Endothelial cell of umbilical vein (primary cell): ENCODE data around the gene IFNL3. TPM values are rescaled to one million over a fixed set of nuclear protein-coding genes. Genes with fewer than 3 reads are reported as not detected.
"Not testable (repeated sequence)": the region's sequence is repeated elsewhere in the genome, so short reads cannot be mapped to it uniquely, and the experiment has no call there.

Experiments used
- BruUV-seq: library from RNA; stranded (reverse); fragments of 400-500 nt; replicated peaks from 2 replicates; lab custom pipeline; 2021; lab: Mats Ljungman, UMichigan
- CTCF ChIA-PET: fragments of 300-600, 350-600 bp; sonication (Branson Sonifier 250); formaldehyde crosslinking; loops from one replicate; lab custom pipeline; 2021; ENCODE audit warnings: antibody characterized with exemption, inconsistent platforms; lab: Charles Lee
- POLR2A ChIA-PET: fragments of 300-600, 350-600 bp; sonication (Branson Sonifier 250); formaldehyde crosslinking; loops from one replicate; lab custom pipeline; 2021; ENCODE audit warnings: antibody characterized with exemption, inconsistent platforms; lab: Charles Lee
- DNase-seq: peaks from one replicate; pipeline ENCODE4 v3.0.0-alpha.2; 2011; ENCODE audit warnings: low read depth, low spot score
- FAIRE-seq: peaks from 2 replicates; lab custom pipeline; 2011; peaks lifted over from hg19 to GRCh38; lab: Jason Lieb, UNC
- H2AFZ ChIP-seq: 2 replicates; pipeline ENCODE4 v1.6.0; 2012; ENCODE audit warnings: low read depth, low read length, control low read depth, inconsistent platforms
- H3K27ac ChIP-seq: 2 replicates; pipeline ENCODE4 v1.5.1; 2011; ENCODE audit warnings: low read depth, mild to moderate bottlenecking, control low read depth, low read length, moderate library complexity; ENCODE audit not compliant: insufficient read depth
- H3K27me3 ChIP-seq, 2 experiments: 2 replicates each; pipeline versions ENCODE4 v1.6.0 to v1.6.1; 2011; ENCODE audit warnings: low read length in 2 of 2, mixed read lengths in 1 of 2; ENCODE audit not compliant: control insufficient read depth in 2 of 2, insufficient read depth in 2 of 2
- H3K36me3 ChIP-seq, 2 experiments: 2 replicates in 1 of 2; 3 replicates in 1 of 2; pipeline ENCODE4 v1.5.1; 2011; ENCODE audit warnings: low read length in 2 of 2, mild to moderate bottlenecking in 1 of 2, moderate library complexity in 1 of 2; ENCODE audit not compliant: control insufficient read depth in 2 of 2, insufficient read depth in 2 of 2; ENCODE audit errors: extremely low read depth in 1 of 2
- H3K4me1 ChIP-seq: 3 replicates; pipeline ENCODE4 v1.5.1; 2011; ENCODE audit warnings: mild to moderate bottlenecking, low read length; ENCODE audit not compliant: control insufficient read depth, insufficient read depth; ENCODE audit errors: extremely low read depth
- H3K4me2 ChIP-seq: 2 replicates; pipeline ENCODE4 v1.6.1; 2011; ENCODE audit warnings: low read length, control low read depth, mixed read lengths; ENCODE audit not compliant: insufficient read depth
- H3K4me3 ChIP-seq, 3 experiments: fragments of 200-600 bp in 1 of 3; sonication (generic), shearing (Covaris generic) in 1 of 3; replicated peaks in 1 of 3; 2 replicates each; pipeline ENCODE4 v1.5.1; 2011 to 2016; ENCODE audit warnings: control low read depth in 3 of 3, low read length in 3 of 3, mild to moderate bottlenecking in 2 of 3, inconsistent platforms in 1 of 3, low read depth in 1 of 3, moderate library complexity in 1 of 3; ENCODE audit not compliant: insufficient read depth in 1 of 3
- H3K79me2 ChIP-seq: 2 replicates; pipeline ENCODE4 v1.6.0; 2012; ENCODE audit warnings: low read length, inconsistent platforms; ENCODE audit not compliant: control insufficient read depth, insufficient read depth
- H3K9ac ChIP-seq: replicated peaks from 2 replicates; pipeline ENCODE3; 2011; ENCODE audit warnings: low read length, control low read depth; ENCODE audit not compliant: insufficient read depth; ENCODE audit errors: extremely low read depth
- H3K9me1 ChIP-seq: replicated peaks from 3 replicates; pipeline ENCODE4 v1.6.0; 2011; ENCODE audit warnings: mild to moderate bottlenecking, low read length; ENCODE audit not compliant: control insufficient read depth, insufficient read depth; ENCODE audit errors: extremely low read depth
- H3K9me3 ChIP-seq: replicated peaks from 2 replicates; pipeline ENCODE4 v1.5.1; 2012; ENCODE audit warnings: low read length, inconsistent platforms; ENCODE audit not compliant: control insufficient read depth, insufficient read depth
- H4K20me1 ChIP-seq: replicated peaks from 2 replicates; pipeline ENCODE3; 2011; ENCODE audit warnings: mild to moderate bottlenecking, low read length; ENCODE audit not compliant: control insufficient read depth, insufficient read depth; ENCODE audit errors: extremely low read depth
- EZH2 ChIP-seq: IDR thresholded peaks from 2 replicates; pipeline ENCODE4 v1.6.1; 2012; ENCODE audit warnings: borderline replicate concordance, low read depth, mild to moderate bottlenecking, moderate library complexity, low read length, inconsistent platforms; ENCODE audit not compliant: severe bottlenecking
- FOS ChIP-seq: IDR thresholded peaks from 2 replicates; pipeline ENCODE4 v1.6.1; 2011; ENCODE audit warnings: mild to moderate bottlenecking, low read length, moderate library complexity, borderline replicate concordance; ENCODE audit not compliant: insufficient read depth
- GATA2 ChIP-seq: IDR thresholded peaks from 2 replicates; pipeline ENCODE4 v1.7.0; 2011; ENCODE audit warnings: low read depth, mild to moderate bottlenecking, moderate library complexity, mixed read lengths, low read length; ENCODE audit not compliant: insufficient read length, insufficient read depth
- JUN ChIP-seq: IDR thresholded peaks from 2 replicates; pipeline ENCODE4 v1.6.1; 2011; ENCODE audit warnings: borderline replicate concordance, low read depth; ENCODE audit not compliant: insufficient read length, insufficient read depth
- MAX ChIP-seq: IDR thresholded peaks from 2 replicates; pipeline ENCODE4 v1.6.1; 2011; ENCODE audit not compliant: insufficient read depth, insufficient read length
- MYC ChIP-seq: IDR thresholded peaks from one replicate; pipeline ENCODE4 v1.6.1; 2011; ENCODE audit warnings: mild to moderate bottlenecking, low read depth, low read length
- POLR2A ChIP-seq: IDR thresholded peaks from 2 replicates; pipeline ENCODE4 v1.6.1; 2012; ENCODE audit warnings: low read depth, mild to moderate bottlenecking, control low read depth, low read length
- POLR2AphosphoS5 ChIP-seq: IDR thresholded peaks from 2 replicates; pipeline ENCODE4 v1.6.1; 2012; ENCODE audit warnings: low read depth, mild to moderate bottlenecking, control low read depth, low read length, moderate library complexity; ENCODE audit not compliant: insufficient read depth
- dilution Hi-C: fragments of 300-500 bp; cut with MboI; formaldehyde crosslinking; loops from one replicate; pipeline ENCODE4 v1.15.0; 2019; ENCODE audit warnings: low sequenced_read_pairs; ENCODE audit not compliant: extremely low pct_ligation_motif_present
- intact Hi-C: fragments of 100-400 bp; cut with micrococcal nuclease; formaldehyde crosslinking; loops from one replicate; pipeline ENCODE4 v1.10.0; 2022
- polyA plus RNA-seq, 4 experiments: library from polyadenylated mRNA; depleted of rRNA in 3 of 4; stranded (reverse) in 3 of 4; unstranded in 1 of 4; fragments of >200 nt; gene quantifications; 2 replicates each; pipeline versions ENCODE4 v1.2.1 to v1.2.3, GENCODE V29; 2011 to 2012; ENCODE audit warnings: missing spikeins in 1 of 4
- total RNA-seq: library from RNA; stranded (reverse); gene quantifications from 2 replicates; pipeline ENCODE4 v1.2.3, GENCODE V29; 2021
- TF ChIP-seq, protein P1 (sequence below), 2 donors: IDR thresholded peaks; 1 replicate in 1 of 2; 2 replicates in 1 of 2; pipeline ENCODE4 v1.5.1; 2011; ENCODE audit warnings: low read length in 2 of 2, mild to moderate bottlenecking in 2 of 2, moderate library complexity in 2 of 2, control low read depth in 1 of 2, inconsistent platforms in 1 of 2, low read depth in 1 of 2; ENCODE audit not compliant: insufficient read depth in 1 of 2; ENCODE audit errors: extremely low read depth in 1 of 2

Gene IFNL3
- total and polyA plus RNA-seq, 2 donors (not counting 3 experiments of a cell fraction or from before 2014, with no cell fraction given) = not detected

GRCh38 chr19:39270036-39270871 lies 25.4 kb upstream of the IFNL3 start:
- TF ChIP-seq FOS = no peak
- TF ChIP-seq JUN = no peak
- no peak for TF ChIP-seq MAX
- no peak for TF ChIP-seq MYC
- TF ChIP-seq, protein P1, sequence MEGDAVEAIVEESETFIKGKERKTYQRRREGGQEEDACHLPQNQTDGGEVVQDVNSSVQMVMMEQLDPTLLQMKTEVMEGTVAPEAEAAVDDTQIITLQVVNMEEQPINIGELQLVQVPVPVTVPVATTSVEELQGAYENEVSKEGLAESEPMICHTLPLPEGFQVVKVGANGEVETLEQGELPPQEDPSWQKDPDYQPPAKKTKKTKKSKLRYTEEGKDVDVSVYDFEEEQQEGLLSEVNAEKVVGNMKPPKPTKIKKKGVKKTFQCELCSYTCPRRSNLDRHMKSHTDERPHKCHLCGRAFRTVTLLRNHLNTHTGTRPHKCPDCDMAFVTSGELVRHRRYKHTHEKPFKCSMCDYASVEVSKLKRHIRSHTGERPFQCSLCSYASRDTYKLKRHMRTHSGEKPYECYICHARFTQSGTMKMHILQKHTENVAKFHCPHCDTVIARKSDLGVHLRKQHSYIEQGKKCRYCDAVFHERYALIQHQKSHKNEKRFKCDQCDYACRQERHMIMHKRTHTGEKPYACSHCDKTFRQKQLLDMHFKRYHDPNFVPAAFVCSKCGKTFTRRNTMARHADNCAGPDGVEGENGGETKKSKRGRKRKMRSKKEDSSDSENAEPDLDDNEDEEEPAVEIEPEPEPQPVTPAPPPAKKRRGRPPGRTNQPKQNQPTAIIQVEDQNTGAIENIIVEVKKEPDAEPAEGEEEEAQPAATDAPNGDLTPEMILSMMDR (IDR thresholded peaks at IDR 0.05; ENCODE audit: extremely low read depth in 1 of 2, insufficient read depth in 1 of 2, low read depth in 1 of 2, low read length in 2 of 2) = no peak
- TF ChIP-seq POLR2AphosphoS5 = no peak
- no peak for TF ChIP-seq GATA2
- TF ChIP-seq EZH2 = no peak
- TF ChIP-seq POLR2A = no peak
- no peaks in the 10 kb centered on the region for H3K4me1 ChIP-seq
- intact Hi-C loops (no loop called here), dilution Hi-C loops (no loop called here)
- peaks cover 6 to 9% of the 10 kb centered on the region in 2 experiments for H3K27me3 ChIP-seq
- H3K4me3 ChIP-seq = no peak overlapping the region
- H3K79me2 ChIP-seq = no peaks in the 10 kb centered on the region
- H3K4me2 ChIP-seq = no peak overlapping the region
- no peaks in the 10 kb centered on the region for H3K36me3 ChIP-seq
- BruUV-seq = no TSS peak
- no peak overlapping the region for H2AFZ ChIP-seq
- POLR2A ChIA-PET = no interaction called here
- no peaks in the 10 kb centered on the region for H4K20me1 ChIP-seq
- CTCF ChIA-PET = interaction anchor here (1.0 kb wide), 1 partner anchor 9 kb away, joined by 3 read pairs; no protein-coding TSS in a partner anchor
- no peaks in the 10 kb centered on the region for H3K9me3 ChIP-seq
- DNase-seq (no peak), FAIRE-seq (no peak)
- H3K9ac ChIP-seq = no peak overlapping the region
- H3K27ac ChIP-seq = no peak overlapping the region
- H3K9me1 ChIP-seq = no peaks in the 10 kb centered on the region

DNA sequence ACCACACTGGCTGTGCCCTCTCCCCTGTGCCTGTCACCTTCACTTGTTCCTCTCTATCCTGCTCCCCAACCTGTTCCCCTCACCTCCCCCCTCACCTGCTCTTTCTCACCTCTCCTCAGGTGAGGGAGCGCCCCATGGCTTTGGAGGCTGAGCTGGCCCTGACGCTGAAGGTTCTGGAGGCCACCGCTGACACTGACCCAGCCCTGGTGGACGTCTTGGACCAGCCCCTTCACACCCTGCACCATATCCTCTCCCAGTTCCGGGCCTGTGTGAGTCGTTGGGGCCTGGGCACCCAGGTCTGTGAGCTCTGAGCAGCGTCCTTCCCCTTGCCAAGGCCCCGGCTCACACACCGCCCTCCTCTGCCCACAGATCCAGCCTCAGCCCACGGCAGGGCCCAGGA lies 24.6 kb upstream of the IFNL3 start:
- CTCF ChIA-PET, H3K9me1 ChIP-seq, H3K9ac ChIP-seq, H3K4me2 ChIP-seq, intact Hi-C loops, DNase-seq, H3K27ac ChIP-seq, BruUV-seq, H3K4me1 ChIP-seq, POLR2A ChIA-PET, H4K20me1 ChIP-seq, H3K4me3 ChIP-seq, dilution Hi-C loops, H2AFZ ChIP-seq, H3K9me3 ChIP-seq, H3K79me2 ChIP-seq, H3K36me3 ChIP-seq, FAIRE-seq: not testable (repeated sequence)
- H3K27me3 ChIP-seq = peaks cover 15 to 17% of the 10 kb centered on the region in 2 experiments
